ENCODE results near the gene COL4A6.

The COL4A6 gene

GRCh38 chrX:108127152-108127551 is 311.1 kb downstream of the COL4A6 start:
- Histone ChIP-seq H3K9ac (ENCODE audit: low read depth, low read length) (no peak overlapping the region), H3K4me3 (ENCODE audit: low read length) (no peak overlapping the region), H3K9me3 (ENCODE audit: insufficient read depth, low read depth, low read length) (no peaks in the 10 kb centered on the region)

GRCh38 chrX:108126661-108127060 is 311.6 kb downstream of the COL4A6 start:
- H3K36me3 ChIP-seq (ENCODE audit: insufficient read depth, low read depth, low read length), result no peaks in the 10 kb centered on the region
- H3K9me3 ChIP-seq (ENCODE audit: insufficient read depth, low read depth, low read length), result no peaks in the 10 kb centered on the region
- no peaks in the 10 kb centered on the region for H3K27me3 ChIP-seq (ENCODE audit: insufficient read depth, low read length)
- H3K4me3 ChIP-seq (ENCODE audit: low read length), result no peak overlapping the region
- H3K27ac ChIP-seq (ENCODE audit: low read length), result no peak overlapping the region
- H3K4me1 ChIP-seq (ENCODE audit: insufficient read depth, low read length), result peaks cover 14% of the 10 kb centered on the region; the same call in 1 of the 2 replicates
- no peak overlapping the region for H3K9ac ChIP-seq (ENCODE audit: low read depth, low read length)

More at GRCh38 chrX:108127152-108127551, 311.1 kb downstream of the COL4A6 start:
- Histone ChIP-seq H3K4me1 (ENCODE audit: insufficient read depth, low read length) (peaks cover 14% of the 10 kb centered on the region; the same call in 1 of the 2 replicates), H3K27me3 (ENCODE audit: insufficient read depth, low read length) (no peaks in the 10 kb centered on the region), H3K36me3 (ENCODE audit: insufficient read depth, low read depth, low read length) (no peaks in the 10 kb centered on the region), H3K27ac (ENCODE audit: low read length) (no peak overlapping the region)

GRCh38 chrX:108123591-108124366 is 314.4 kb downstream of the COL4A6 start:
- H3K27ac ChIP-seq (ENCODE audit: low read length), result no peak overlapping the region
- no peaks in the 10 kb centered on the region for H3K27me3 ChIP-seq (ENCODE audit: insufficient read depth, low read length)
- H3K36me3 ChIP-seq (ENCODE audit: insufficient read depth, low read depth, low read length), result no peaks in the 10 kb centered on the region
- H3K4me1 ChIP-seq (ENCODE audit: insufficient read depth, low read length), result peaks cover 14% of the 10 kb centered on the region
- H3K9me3 ChIP-seq (ENCODE audit: insufficient read depth, low read depth, low read length), result no peaks in the 10 kb centered on the region
- no peak overlapping the region for H3K4me3 ChIP-seq (ENCODE audit: low read length)
- H3K9ac ChIP-seq (ENCODE audit: low read depth, low read length), result no peak overlapping the region

- Histone ChIP-seq H3K9me3 (ENCODE audit: insufficient read depth, low read depth, low read length) (no peaks in the 10 kb centered on the region), H3K4me1 (ENCODE audit: insufficient read depth, low read length) (peaks cover 14% of the 10 kb centered on the region), H3K4me3 (ENCODE audit: low read length) (no peak overlapping the region), H3K36me3 (ENCODE audit: insufficient read depth, low read depth, low read length) (no peaks in the 10 kb centered on the region), H3K27me3 (ENCODE audit: insufficient read depth, low read length) (no peaks in the 10 kb centered on the region), H3K27ac (ENCODE audit: low read length) (no peak overlapping the region), H3K9ac (ENCODE audit: low read depth, low read length) (no peak overlapping the region)
These were observed 315.5 kb downstream of the COL4A6 start for GRCh38 chrX:108122748-108123147.

- Histone ChIP-seq H3K4me3 (ENCODE audit: low read length) (no peak overlapping the region), H3K9ac (ENCODE audit: low read depth, low read length) (no peak overlapping the region), H3K4me1 (ENCODE audit: insufficient read depth, low read length) (peaks cover 3% of the 10 kb centered on the region), H3K27ac (ENCODE audit: low read length) (no peak overlapping the region), H3K27me3 (ENCODE audit: insufficient read depth, low read length) (no peaks in the 10 kb centered on the region), H3K9me3 (ENCODE audit: insufficient read depth, low read depth, low read length) (no peaks in the 10 kb centered on the region), H3K36me3 (ENCODE audit: insufficient read depth, low read depth, low read length) (no peaks in the 10 kb centered on the region)
These were observed 316.9 kb downstream of the COL4A6 start for GRCh38 chrX:108121291-108121690.

GRCh38 chrX:108117988-108118387 is 320.2 kb downstream of the COL4A6 start:
- Histone ChIP-seq H3K9me3 (ENCODE audit: insufficient read depth, low read depth, low read length) (no peaks in the 10 kb centered on the region), H3K4me3 (ENCODE audit: low read length) (no peak overlapping the region), H3K9ac (ENCODE audit: low read depth, low read length) (no peak overlapping the region), H3K27ac (ENCODE audit: low read length) (no peak overlapping the region), H3K36me3 (ENCODE audit: insufficient read depth, low read depth, low read length) (no peaks in the 10 kb centered on the region), H3K27me3 (ENCODE audit: insufficient read depth, low read length) (no peaks in the 10 kb centered on the region), H3K4me1 (ENCODE audit: insufficient read depth, low read length) (no peaks in the 10 kb centered on the region; the same call in 1 of the 2 replicates)

- Histone ChIP-seq H3K27ac (ENCODE audit: low read length) (no peak overlapping the region), H3K4me3 (ENCODE audit: low read length) (no peak overlapping the region), H3K9ac (ENCODE audit: low read depth, low read length) (no peak overlapping the region), H3K27me3 (ENCODE audit: insufficient read depth, low read length) (no peaks in the 10 kb centered on the region), H3K9me3 (ENCODE audit: insufficient read depth, low read depth, low read length) (no peaks in the 10 kb centered on the region), H3K4me1 (ENCODE audit: insufficient read depth, low read length) (no peaks in the 10 kb centered on the region), H3K36me3 (ENCODE audit: insufficient read depth, low read depth, low read length) (no peaks in the 10 kb centered on the region)
These were observed 323.7 kb downstream of the COL4A6 start for GRCh38 chrX:108114541-108114940.
